Amniotic epithelial cell (primary cell): ENCODE measurements around the gene TDRD1.
"Not testable (repeated sequence)": the region's sequence is repeated elsewhere in the genome, so short reads cannot be mapped to it uniquely, and the experiment has no call there.

Experiments
- DNase-seq: peaks from one replicate; pipeline ENCODE4 v3.0.0-alpha.2; 2010; ENCODE audit warnings: low read depth

Gene TDRD1

DNA sequence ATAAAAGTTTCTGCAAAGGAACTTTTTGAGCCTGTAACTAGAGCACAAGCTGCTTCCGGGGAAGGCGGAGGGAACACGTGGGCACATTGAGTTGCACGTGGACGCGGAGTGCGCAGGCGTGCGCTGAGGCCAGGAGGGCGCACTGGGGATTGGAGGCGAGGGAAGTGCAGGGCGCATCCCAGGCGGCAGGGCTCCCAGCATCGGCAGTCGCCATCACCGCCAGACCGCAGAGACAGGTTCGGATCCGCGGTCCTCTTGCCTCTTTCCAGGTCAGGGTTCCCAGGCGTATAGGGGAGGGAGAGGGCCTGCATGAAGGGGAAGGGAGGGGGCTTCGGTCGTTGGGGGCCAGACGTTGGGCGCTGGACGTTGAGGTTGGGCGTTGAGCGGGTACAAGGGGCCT lies at the start of gene TDRD1:
Gene TDRD1 (plus strand): TSS at position 206 of the 400 bp plus-strand sequence. CDS start 8,479 bp downstream, outside the sequence.
- no peak for DNase-seq

DNA sequence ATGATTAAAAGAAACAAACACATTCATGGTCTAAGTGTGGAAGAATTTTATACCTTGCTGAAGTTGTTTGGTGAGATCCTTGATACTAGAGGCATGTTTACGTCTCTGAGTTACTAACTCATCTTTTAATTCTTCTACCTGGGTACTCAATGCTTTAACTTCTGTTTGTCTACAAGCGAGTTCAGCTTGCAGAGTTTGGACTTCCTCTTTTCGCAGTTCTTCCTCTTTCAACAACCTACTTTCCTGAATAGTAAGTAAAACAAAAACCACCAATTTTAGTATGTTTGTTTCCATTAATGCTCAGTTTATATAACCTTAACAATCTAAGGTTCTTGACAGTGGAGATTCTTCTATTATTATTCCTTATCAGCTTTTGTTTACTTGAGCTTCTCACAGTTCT lies 48.1 kb upstream of the TDRD1 start:
- DNase-seq: no peak

GRCh38 chr10:114135476-114135875 lies 43.7 kb upstream of the TDRD1 start:
- no peak for DNase-seq

- DNase-seq: no peak
These were observed 40.6 kb upstream of the TDRD1 start for GRCh38 chr10:114138581-114138980.

DNA sequence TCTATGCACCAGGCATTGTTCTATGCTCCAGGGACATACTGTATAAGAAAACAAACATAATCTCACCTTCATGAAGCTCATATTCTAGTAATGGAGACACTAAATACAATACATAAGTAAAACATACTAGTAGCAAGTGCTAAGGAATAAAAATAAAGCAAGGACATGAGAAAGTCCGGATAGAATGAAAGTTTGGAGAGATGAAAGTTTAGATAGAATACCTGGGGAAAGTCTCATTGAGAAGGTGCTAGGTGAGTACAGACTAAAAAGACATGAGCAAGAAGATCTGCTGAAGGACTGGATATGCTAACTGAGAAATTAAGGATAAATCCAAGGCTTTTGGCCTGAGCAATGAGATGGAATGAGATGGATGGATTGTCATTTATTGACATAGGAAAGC lies 39.1 kb upstream of the TDRD1 start:
- no peak for DNase-seq

DNA sequence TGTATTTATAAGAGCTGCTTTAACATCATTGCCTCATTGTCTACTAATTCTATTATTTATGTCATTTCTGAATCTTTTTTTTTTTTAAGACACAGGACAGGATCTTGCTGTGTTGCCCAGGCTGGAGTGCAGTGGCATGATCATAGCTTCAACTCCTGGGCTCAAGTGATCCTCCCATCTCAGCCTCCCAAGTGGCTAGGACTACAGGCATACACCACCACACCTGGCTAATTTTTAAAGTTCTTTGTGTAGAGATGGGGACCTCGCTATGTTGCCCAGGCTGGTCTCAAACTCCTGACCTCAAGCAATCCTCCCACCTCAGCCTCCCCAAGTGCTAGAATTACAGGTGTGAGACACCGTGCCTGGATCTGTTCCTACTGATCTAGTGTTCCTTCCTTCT lies 38.3 kb upstream of the TDRD1 start:
- DNase-seq: not testable (repeated sequence)

DNA sequence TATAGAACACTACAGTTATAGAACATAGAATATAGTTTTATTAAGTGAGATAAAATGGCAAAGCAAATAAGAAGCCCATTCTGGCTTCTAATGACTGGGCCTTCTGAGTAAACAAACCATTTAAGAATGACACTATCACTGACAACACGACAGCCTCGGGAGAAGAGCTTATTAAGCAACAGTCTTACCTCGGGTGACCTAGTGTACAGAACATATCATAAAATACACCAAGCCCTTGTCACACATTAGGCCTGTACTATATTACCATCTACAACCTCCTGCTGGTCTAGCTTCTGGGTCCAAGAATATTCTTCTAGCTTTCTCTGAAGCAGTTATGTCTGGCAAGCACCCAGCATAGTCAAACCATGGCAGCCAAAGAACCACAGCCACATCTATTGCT lies 37.1 kb upstream of the TDRD1 start:
- DNase-seq: peak; percentile 34

- DNase-seq: no peak
These were observed 36.0 kb upstream of the TDRD1 start for GRCh38 chr10:114143160-114143559.

- DNase-seq: not testable (repeated sequence)
These were observed 29.7 kb upstream of the TDRD1 start for GRCh38 chr10:114149476-114149875.

DNA sequence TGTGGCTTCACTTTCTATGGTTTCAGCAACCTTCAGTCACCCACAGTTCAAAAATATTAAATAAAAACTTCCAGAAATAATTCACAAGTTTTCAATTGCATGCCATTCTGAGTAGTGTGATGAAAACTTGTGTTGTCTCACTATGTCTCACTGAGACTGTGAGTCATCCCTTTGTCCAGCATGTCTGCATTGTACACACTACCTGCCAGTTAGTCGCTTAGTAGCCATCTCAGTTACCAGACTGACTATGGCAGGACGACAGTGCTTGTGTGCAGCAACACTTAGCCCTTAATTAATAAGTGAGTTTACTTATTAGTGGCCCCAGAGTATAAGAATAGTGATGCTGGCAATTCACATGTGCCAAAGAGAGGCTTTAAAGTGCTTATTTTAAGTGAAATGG lies 27.7 kb upstream of the TDRD1 start:
- DNase-seq: peak; percentile 77

DNA sequence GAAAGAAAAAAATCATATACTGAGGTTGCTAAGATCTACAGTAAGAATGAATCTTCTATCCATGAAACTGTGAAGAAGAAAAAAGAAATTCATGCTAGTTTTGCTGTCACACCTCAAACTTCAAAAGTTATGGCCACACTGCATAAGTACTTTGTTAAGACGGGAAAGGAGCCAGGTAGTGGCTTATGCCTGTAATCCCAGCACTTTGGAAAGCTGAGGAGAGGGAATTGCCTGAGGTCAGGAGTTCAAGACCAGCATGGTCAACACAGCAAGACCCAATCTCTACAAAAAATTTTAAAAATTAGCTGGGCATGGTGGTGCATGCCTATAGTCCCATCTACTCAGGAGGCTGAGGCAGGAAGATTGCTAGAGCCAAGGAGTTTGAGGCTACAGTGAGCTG lies 27.3 kb upstream of the TDRD1 start:
- DNase-seq: no peak

- no peak for DNase-seq
These were observed 21.2 kb upstream of the TDRD1 start for GRCh38 chr10:114157912-114158311.

GRCh38 chr10:114163062-114163461 lies 16.1 kb upstream of the TDRD1 start:
- no peak for DNase-seq

GRCh38 chr10:114166043-114166442 lies 13.1 kb upstream of the TDRD1 start:
- peak; percentile 49 for DNase-seq

DNA sequence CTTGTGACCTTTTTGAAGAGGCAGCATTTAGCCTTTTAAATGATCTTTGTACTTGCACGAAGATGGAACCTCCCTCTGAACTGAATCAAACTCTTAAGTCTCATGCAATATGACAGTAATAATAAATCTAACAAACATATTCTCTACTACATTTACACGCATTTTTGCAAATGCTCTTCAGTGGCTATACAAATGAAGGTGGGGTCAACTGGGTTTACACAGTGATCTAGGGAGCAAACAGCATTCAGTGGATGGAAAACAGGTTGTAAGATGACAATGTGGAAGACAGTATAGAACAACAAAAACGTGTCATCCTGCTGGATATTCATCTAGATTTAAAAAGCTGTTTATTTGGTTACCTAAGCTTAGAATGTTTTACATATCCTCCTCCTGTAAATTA lies 12.7 kb upstream of the TDRD1 start:
- no peak for DNase-seq

GRCh38 chr10:114167985-114168384 lies 11.2 kb upstream of the TDRD1 start:
- no peak for DNase-seq

DNA sequence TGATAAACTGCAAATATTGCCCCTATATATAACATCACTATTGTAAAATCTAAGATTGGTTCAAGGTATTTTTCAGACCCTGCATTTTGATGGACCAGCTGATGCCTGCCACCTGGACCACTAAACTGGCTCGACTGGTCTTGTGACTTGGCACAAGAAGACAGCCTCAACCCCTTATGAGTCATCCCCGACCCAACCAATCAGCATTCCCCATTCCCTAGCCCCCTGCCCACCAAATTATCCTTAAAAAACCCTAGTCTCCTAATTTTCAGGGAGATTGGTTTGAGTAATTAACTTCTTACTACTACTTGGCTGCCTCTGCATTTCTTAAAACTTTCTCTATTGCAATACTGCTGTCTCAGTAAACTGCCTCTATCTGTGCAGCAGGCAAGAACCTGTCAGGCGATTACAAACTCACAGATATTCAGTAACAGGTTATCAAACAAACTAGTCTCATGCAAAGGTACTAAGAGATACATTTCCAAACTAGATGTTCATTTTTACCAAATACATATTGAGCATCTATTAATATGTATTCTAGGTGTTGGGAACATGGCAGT lies 10.6 kb upstream of the TDRD1 start:
- DNase-seq: no peak

DNA sequence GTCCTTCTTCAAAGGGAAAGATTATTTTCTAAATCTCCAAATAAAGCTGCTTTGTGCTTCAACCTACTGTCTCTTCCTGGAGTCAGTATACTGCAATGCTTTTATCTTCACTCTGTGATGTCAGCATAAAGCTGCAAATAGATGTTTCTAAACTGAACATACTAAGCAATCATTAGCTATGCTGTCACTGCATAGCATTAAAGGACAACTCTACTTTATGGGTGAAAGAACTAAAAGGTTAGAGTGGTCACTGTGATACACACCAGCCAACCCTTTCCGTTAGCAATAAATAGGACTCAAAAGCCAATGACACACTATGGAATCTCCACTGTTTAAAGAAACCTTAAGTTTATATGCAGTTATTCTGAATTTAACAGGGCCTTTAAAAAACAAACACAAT lies 6.9 kb upstream of the TDRD1 start:
- DNase-seq: peak; percentile 46

GRCh38 chr10:114172776-114173602 lies 6.2 kb upstream of the TDRD1 start:
- no peak for DNase-seq

GRCh38 chr10:114173603-114173920 lies 5.6 kb upstream of the TDRD1 start:
- no peak for DNase-seq

- peak; percentile 86 for DNase-seq
These were observed 5.0 kb upstream of the TDRD1 start, which contains the start of gene CCDC186 for GRCh38 chr10:114173921-114174694. Gene CCDC186 (minus strand): TSS chr10:114174203. CDS start chr10:114163268, 10,935 bp downstream.

DNA sequence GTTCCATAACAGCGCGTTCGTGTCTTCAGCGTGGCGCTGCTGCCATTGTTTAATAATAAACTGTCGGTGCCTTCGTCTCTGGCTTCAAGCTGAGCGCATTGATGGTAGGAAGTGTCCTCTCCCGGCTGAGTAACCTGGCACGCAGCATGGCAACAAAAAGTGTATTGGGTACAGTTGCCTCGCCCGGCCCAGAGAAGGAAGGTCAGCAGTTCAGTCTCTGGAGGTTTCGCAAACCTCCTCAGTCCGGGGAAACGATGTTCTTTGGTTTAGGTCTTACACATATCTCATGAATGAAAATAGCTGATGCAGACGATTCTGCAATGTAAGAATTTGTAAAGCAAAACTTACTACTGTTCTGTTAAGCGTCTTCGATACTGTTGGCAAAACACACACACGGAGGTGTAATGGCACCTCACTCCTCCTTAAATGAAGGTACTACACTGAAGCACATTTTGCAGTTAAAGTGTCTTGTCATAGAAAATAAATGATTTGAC lies 4.4 kb upstream of the TDRD1 start:
- DNase-seq: peak; percentile 83

DNA sequence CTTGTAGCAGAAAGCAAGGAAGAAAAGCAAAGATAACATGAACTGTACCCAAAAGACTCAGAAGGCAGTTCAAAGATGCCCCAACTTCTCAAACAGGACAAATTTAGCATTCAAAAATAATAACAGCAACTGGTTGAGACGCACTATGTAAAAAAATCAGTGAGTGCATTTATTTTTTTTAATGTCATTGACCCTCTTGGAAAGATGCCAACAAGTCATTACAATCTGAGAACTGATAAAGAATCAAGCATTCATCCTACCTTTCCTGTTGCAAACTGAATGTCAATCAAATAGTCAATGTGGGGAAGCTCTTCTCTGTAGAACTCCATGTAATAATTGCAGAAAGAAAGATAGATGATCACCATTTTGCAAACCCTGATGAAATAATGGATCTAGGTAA lies 3.5 kb upstream of the TDRD1 start:
- DNase-seq: no peak
